GM12878 (cell line): ENCODE data around the gene KLRG1. TPM values are rescaled to one million over a fixed set of nuclear protein-coding genes. Genes with fewer than 3 reads are reported as not detected.

Experiments
- ATAC-seq: fragments of 200-7000 bp; cut with Tn5 transposase; 3 replicates; pipeline ENCODE4 v1.9.1; 2020; ENCODE audit warnings: mild to moderate bottlenecking, moderate library complexity
- BruUV-seq: library from RNA; stranded (reverse); fragments of 400-500 nt; replicated peaks from 2 replicates; lab custom pipeline; 2021; lab: Mats Ljungman, UMichigan
- CTCF ChIA-PET: fragments of 300-600 bp; sonication (Branson Sonifier 250); formaldehyde crosslinking; extraction: SDS; loops from one replicate; lab custom pipeline; 2021; ENCODE audit warnings: inconsistent platforms; lab: Yijun Ruan, JAX
- POLR2A ChIA-PET: fragments of 350-600 bp; formaldehyde crosslinking; extraction: SDS; loops from one replicate; lab custom pipeline; 2021; ENCODE audit warnings: inconsistent platforms; lab: Charles Lee
- RAD21 ChIA-PET: fragments of 300-600 bp; sonication (Branson Sonifier 250); formaldehyde crosslinking; loops from one replicate; lab custom pipeline; 2023; ENCODE audit warnings: antibody characterized with exemption; ENCODE audit not compliant: unreplicated experiment; lab: Charles Lee
- SMC1A ChIA-PET: fragments of 300-600 bp; sonication (Branson Sonifier 250); formaldehyde crosslinking; loops from one replicate; lab custom pipeline; 2023; ENCODE audit not compliant: unreplicated experiment, uncharacterized antibody; lab: Charles Lee
- DNase-seq: peaks from one replicate; pipeline ENCODE4 v3.0.0-alpha.2; 2011; ENCODE audit warnings: low read depth, low spot score
- FAIRE-seq: peaks from 3 replicates; lab custom pipeline; 2011; peaks lifted over from hg19 to GRCh38; lab: Jason Lieb, UNC
- H2AFZ ChIP-seq: 2 replicates; pipeline ENCODE4 v1.6.0; 2011; ENCODE audit warnings: low read depth, low read length, control low read depth; ENCODE audit not compliant: control insufficient read depth
- H3K27ac ChIP-seq: 2 replicates; pipeline ENCODE4 v1.5.1; 2011; ENCODE audit warnings: control low read depth; ENCODE audit not compliant: control insufficient read depth, insufficient read depth
- H3K27me3 ChIP-seq, 2 experiments: replicated peaks in 1 of 2; 2 replicates each; pipeline versions ENCODE4 v1.6.0 to v1.6.1; 2011; ENCODE audit warnings: low read length in 1 of 2; ENCODE audit not compliant: control insufficient read depth in 2 of 2, insufficient read depth in 2 of 2
- H3K36me3 ChIP-seq, 2 experiments: 2 replicates each; pipeline ENCODE4 v1.5.1; 2011; ENCODE audit warnings: low read length in 1 of 2; ENCODE audit not compliant: control insufficient read depth in 2 of 2, insufficient read depth in 2 of 2
- H3K4me1 ChIP-seq: 2 replicates; pipeline ENCODE4 v1.6.1; 2011; ENCODE audit warnings: mild to moderate bottlenecking, low read length, moderate library complexity, mixed read lengths; ENCODE audit not compliant: control insufficient read depth, insufficient read depth
- H3K4me2 ChIP-seq: 2 replicates; pipeline ENCODE4 v1.6.0; 2011; ENCODE audit warnings: control low read depth; ENCODE audit not compliant: control insufficient read depth, insufficient read depth
- H3K4me3 ChIP-seq: fragments of 200-600 bp; sonication (generic); 2 replicates; pipeline ENCODE4 v1.5.1; 2016
- H3K79me2 ChIP-seq: 2 replicates; pipeline ENCODE4 v1.6.0; 2011; ENCODE audit warnings: low read length; ENCODE audit not compliant: control insufficient read depth, insufficient read depth
- H3K9ac ChIP-seq: 2 replicates; pipeline ENCODE4 v1.8.0; 2011; ENCODE audit warnings: low read length, control low read depth, mixed read lengths; ENCODE audit not compliant: control insufficient read depth, insufficient read depth
- H3K9me3 ChIP-seq: replicated peaks from 3 replicates; pipeline ENCODE4 v1.5.1; 2011; ENCODE audit warnings: mild to moderate bottlenecking, low read length; ENCODE audit not compliant: control insufficient read depth, insufficient read depth
- H4K20me1 ChIP-seq: 2 replicates; pipeline ENCODE4 v1.6.0; 2011; ENCODE audit not compliant: control insufficient read depth, insufficient read depth
- EED ChIP-seq: sonication (generic); IDR thresholded peaks from 2 replicates; pipeline ENCODE4 v1.6.1; 2016; ENCODE audit warnings: antibody characterized with exemption, low read depth
- USF1 ChIP-seq: IDR thresholded peaks from 2 replicates; pipeline ENCODE4 v1.6.1; 2011; ENCODE audit warnings: borderline replicate concordance, low read depth, mild to moderate bottlenecking, moderate library complexity, mixed read lengths, low read length; ENCODE audit not compliant: insufficient read depth; ENCODE audit errors: extremely low read length
- WGBS: methylation state at CpG from one replicate; pipeline ENCODE4 v1.1.6; 2016; ENCODE audit warnings: low lambda C conversion rate; ENCODE audit not compliant: insufficient replicate concordance, insufficient coverage; ENCODE audit errors: missing lambda C conversion rate; 5-methylcytosine and 5-hydroxymethylcytosine counted together
- in situ Hi-C: fragments of 300-500 bp; cut with MboI; formaldehyde crosslinking; loops from 9 replicates; pipeline ENCODE4 v1.14.3; 2018; ENCODE audit warnings: mixed read lengths
- intact Hi-C: fragments of 100-400 bp; cut with micrococcal nuclease; formaldehyde crosslinking; loops from one replicate; pipeline ENCODE4 v1.14.2; 2022; ENCODE audit not compliant: unreplicated experiment
- polyA plus RNA-seq, 11 experiments: library from polyadenylated mRNA; depleted of rRNA in 4 of 11; unstranded in 6 of 11; stranded (reverse) in 5 of 11; fragments of >200 nt; fragmentation: Nextera tagmentation in 4 of 11; fragmentation: Illumina TruSeq in 1 of 11; extraction: Ambion mirVana in 4 of 11; extraction: Trizol in 1 of 11; gene quantifications; 1 replicate in 1 of 11; 2 replicates in 10 of 11; pipeline versions ENCODE4 v1.2.1 to v1.2.3, GENCODE V29; 2011 to 2016; ENCODE audit warnings: inconsistent platforms in 2 of 11, missing spikeins in 2 of 11, low read depth in 1 of 11
- total RNA-seq, 4 experiments: library from RNA; depleted of rRNA in 3 of 4; stranded (reverse); fragments of >200 nt in 3 of 4; fragmentation: Illumina TruSeq in 1 of 4; extraction: Trizol in 1 of 4; gene quantifications; 2 replicates each; pipeline versions ENCODE4 v1.2.1 to v1.2.3, GENCODE V29; 2013 to 2021
- TF ChIP-seq, protein P1 (sequence below): fragments of 450-650 bp; formaldehyde crosslinking; IDR thresholded peaks from 2 replicates; pipeline ENCODE4 v1.5.0; 2022; ENCODE audit warnings: mild to moderate bottlenecking, missing genetic modification characterization
- TF ChIP-seq, protein P2 (sequence below): fragments of 450-650 bp; IDR thresholded peaks from 2 replicates; pipeline ENCODE4 v1.6.1; 2016; ENCODE audit warnings: mild to moderate bottlenecking

KLRG1 gene
- total and polyA plus RNA-seq, 10 of the 15 experiments (the other 5 are each of a cell fraction or from before 2014, with no cell fraction given), result 2.3 to 6.5 (median 3.9) TPM

GRCh38 chr12:8950702-8951478 is 38.5 kb upstream of the KLRG1 start:
- H3K36me3 ChIP-seq, result no peaks in the 10 kb centered on the region
- FAIRE-seq (no peak), DNase-seq (no peak), ATAC-seq (no peak)
- H3K27me3 ChIP-seq, result no peaks in the 10 kb centered on the region
- SMC1A ChIA-PET, result interaction anchor here (0.6 to 3.8 kb wide), 6 partner anchors 37 to 406 kb away, joined by 3 to 36 read pairs (median 3); partner anchors contain the start of gene PHC1
- in situ Hi-C loops, result loop anchor here (5.0 kb wide), 1 partner anchor 91 kb away; no protein-coding TSS in a partner anchor
- no TSS peak for BruUV-seq
- peak overlapping the region; percentile 86 for H3K4me3 ChIP-seq
- intact Hi-C loops, result loop anchor here (1.0 to 5.0 kb wide), 3 partner anchors 46 to 269 kb away; no protein-coding TSS in a partner anchor
- CTCF ChIA-PET, result interaction anchor here (0.6 to 3.9 kb wide), 11 partner anchors 8 to 814 kb away, joined by 3 to 30 read pairs (median 4); no protein-coding TSS in a partner anchor
- H3K79me2 ChIP-seq, result peaks cover 37% of the 10 kb centered on the region
- H3K9ac ChIP-seq, result peak overlapping the region; percentile 74
- H4K20me1 ChIP-seq, result no peaks in the 10 kb centered on the region
- H3K9me3 ChIP-seq, result no peaks in the 10 kb centered on the region; the same call in 2 of the 3 replicates
- peak overlapping the region; percentile 86 for H3K4me2 ChIP-seq
- POLR2A ChIA-PET, result interaction anchor here (0.6 to 2.4 kb wide), 3 partner anchors 82 to 1019 kb away, joined by 3 to 8 read pairs (median 4); no protein-coding TSS in a partner anchor
- TF ChIP-seq EED (no peak), USF1 (no peak)
- TF ChIP-seq, protein P1, sequence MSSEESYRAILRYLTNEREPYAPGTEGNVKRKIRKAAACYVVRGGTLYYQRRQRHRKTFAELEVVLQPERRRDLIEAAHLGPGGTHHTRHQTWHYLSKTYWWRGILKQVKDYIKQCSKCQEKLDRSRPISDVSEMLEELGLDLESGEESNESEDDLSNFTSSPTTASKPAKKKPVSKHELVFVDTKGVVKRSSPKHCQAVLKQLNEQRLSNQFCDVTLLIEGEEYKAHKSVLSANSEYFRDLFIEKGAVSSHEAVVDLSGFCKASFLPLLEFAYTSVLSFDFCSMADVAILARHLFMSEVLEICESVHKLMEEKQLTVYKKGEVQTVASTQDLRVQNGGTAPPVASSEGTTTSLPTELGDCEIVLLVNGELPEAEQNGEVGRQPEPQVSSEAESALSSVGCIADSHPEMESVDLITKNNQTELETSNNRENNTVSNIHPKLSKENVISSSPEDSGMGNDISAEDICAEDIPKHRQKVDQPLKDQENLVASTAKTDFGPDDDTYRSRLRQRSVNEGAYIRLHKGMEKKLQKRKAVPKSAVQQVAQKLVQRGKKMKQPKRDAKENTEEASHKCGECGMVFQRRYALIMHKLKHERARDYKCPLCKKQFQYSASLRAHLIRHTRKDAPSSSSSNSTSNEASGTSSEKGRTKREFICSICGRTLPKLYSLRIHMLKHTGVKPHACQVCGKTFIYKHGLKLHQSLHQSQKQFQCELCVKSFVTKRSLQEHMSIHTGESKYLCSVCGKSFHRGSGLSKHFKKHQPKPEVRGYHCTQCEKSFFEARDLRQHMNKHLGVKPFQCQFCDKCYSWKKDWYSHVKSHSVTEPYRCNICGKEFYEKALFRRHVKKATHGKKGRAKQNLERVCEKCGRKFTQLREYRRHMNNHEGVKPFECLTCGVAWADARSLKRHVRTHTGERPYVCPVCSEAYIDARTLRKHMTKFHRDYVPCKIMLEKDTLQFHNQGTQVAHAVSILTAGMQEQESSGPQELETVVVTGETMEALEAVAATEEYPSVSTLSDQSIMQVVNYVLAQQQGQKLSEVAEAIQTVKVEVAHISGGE (CRISPR knock-in tag), result no peak
- TF ChIP-seq, protein P2, sequence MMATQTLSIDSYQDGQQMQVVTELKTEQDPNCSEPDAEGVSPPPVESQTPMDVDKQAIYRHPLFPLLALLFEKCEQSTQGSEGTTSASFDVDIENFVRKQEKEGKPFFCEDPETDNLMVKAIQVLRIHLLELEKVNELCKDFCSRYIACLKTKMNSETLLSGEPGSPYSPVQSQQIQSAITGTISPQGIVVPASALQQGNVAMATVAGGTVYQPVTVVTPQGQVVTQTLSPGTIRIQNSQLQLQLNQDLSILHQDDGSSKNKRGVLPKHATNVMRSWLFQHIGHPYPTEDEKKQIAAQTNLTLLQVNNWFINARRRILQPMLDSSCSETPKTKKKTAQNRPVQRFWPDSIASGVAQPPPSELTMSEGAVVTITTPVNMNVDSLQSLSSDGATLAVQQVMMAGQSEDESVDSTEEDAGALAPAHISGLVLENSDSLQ, result no peak
- TF ChIP-seq, all 136 proteins: peak for 0
- H3K4me1 ChIP-seq, result peaks cover 10% of the 10 kb centered on the region; the same call in 1 of the 2 replicates
- H3K27ac ChIP-seq, result peak overlapping the region; percentile 94
- RAD21 ChIA-PET, result interaction anchor here (0.8 to 3.0 kb wide), 4 partner anchors 80 to 322 kb away, joined by 3 to 23 read pairs (median 8); no protein-coding TSS in a partner anchor
- WGBS, result 6% methylated on average over 9 of the region's 9 CpGs
- peak overlapping the region; percentile 91 for H2AFZ ChIP-seq
